ENCODE data around the gene KRTAP9-9.
"Not testable (repeated sequence)": the region's sequence is repeated elsewhere in the genome, so short reads cannot be mapped to it uniquely, and the experiment has no call there.

KRTAP9-9 gene

DNA sequence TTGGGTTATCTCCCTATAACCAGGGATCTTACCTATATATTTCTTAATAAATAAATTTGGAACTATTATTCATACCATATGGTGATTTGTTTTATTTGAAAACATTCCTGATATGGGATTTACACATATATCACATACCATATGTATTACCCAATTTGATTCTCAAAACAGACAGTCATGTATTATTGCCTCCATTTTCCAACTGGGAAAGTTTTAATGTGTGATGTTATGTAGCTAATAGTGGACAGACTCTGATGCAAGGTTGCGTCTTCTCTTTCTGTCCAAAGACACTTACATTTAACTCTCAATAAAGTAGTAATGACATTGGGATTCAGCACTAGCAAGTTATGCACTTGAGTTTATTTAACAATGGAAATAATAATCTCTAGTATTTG lies 1.1 kb downstream of the KRTAP9-9 start:
- DNase-seq (ENCODE audit: low read depth, low spot score), result no peak
- H3K4me3 ChIP-seq (ENCODE audit: low read depth, low read length), result no peak overlapping the region
- TF ChIP-seq, protein P1, sequence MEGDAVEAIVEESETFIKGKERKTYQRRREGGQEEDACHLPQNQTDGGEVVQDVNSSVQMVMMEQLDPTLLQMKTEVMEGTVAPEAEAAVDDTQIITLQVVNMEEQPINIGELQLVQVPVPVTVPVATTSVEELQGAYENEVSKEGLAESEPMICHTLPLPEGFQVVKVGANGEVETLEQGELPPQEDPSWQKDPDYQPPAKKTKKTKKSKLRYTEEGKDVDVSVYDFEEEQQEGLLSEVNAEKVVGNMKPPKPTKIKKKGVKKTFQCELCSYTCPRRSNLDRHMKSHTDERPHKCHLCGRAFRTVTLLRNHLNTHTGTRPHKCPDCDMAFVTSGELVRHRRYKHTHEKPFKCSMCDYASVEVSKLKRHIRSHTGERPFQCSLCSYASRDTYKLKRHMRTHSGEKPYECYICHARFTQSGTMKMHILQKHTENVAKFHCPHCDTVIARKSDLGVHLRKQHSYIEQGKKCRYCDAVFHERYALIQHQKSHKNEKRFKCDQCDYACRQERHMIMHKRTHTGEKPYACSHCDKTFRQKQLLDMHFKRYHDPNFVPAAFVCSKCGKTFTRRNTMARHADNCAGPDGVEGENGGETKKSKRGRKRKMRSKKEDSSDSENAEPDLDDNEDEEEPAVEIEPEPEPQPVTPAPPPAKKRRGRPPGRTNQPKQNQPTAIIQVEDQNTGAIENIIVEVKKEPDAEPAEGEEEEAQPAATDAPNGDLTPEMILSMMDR (IDR thresholded peaks at IDR 0.05; ENCODE audit: low read depth, low read length), result no peak
- in situ Hi-C loops (cut with HindIII; ENCODE audit: low sequenced_read_pairs), result no loop called here

DNA sequence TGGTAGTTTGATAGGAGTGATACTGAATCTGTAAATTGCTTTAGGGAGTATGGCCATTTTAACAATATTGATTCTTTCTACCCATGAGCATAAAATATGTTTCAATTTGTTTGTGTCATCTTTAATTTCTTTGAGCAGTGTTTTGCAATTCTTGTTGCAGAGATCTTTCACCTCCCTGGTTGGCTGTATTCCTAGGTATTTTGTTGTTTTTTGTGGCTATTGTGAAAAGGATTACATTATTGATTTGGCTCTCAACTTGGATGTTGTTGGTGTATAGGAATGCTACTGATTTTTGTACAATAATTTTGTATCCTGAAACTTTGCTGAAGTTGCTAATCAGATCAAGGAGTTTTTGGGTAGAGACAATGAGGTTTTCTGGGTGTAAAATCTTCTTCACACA lies 3.2 kb downstream of the KRTAP9-9 start:
- in situ Hi-C loops (cut with HindIII; ENCODE audit: low sequenced_read_pairs), result no loop called here
- TF ChIP-seq, protein P1 (IDR thresholded peaks at IDR 0.05; ENCODE audit: low read depth, low read length), result no peak
- H3K4me3 ChIP-seq (ENCODE audit: low read depth, low read length), result no peak overlapping the region
- no peak for DNase-seq (ENCODE audit: low read depth, low spot score)

DNA sequence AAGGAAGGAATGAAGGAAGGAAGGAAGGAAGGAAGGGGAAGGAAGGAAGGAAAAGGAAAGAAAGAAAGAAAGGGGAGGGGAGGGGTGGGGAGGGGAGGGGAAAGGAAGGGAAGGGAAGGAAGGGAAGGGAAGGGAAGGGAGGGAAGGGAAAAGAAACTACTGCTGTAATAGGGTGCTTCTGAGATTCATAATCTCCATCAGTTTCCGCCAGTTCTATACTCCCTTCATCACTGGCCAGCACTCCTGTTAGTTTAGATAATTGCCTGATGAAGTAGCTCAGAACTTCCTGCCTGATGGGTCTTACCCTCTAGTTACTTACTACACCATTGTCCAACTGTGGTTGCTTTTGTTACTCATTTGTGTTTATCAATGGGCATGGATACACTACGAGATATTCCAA lies 8.0 kb downstream of the KRTAP9-9 start:
- in situ Hi-C loops (cut with HindIII; ENCODE audit: low sequenced_read_pairs), result no loop called here
- TF ChIP-seq, protein P1 (IDR thresholded peaks at IDR 0.05; ENCODE audit: low read depth, low read length), result no peak
- DNase-seq (ENCODE audit: low read depth, low spot score), result no peak
- no peak overlapping the region for H3K4me3 ChIP-seq (ENCODE audit: low read depth, low read length)

DNA sequence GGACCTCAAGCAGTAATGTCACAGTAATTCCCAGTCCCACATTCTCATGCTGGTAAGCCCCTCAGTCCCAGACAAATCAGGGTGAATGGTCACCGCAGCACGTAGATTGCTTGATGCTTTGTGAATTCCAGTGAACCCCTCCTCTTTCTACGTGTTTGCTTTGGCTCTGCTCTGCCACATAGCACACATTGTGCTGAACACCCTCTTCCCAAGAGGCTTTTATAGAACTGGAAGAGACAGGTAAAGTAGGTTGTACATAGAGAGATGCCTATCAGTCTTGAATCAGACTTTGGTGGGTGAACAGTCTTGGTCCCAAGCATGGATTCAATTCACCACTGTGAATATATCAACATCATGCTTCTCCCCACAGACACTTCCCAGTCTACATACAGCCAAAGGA lies 9.4 kb downstream of the KRTAP9-9 start:
- DNase-seq (ENCODE audit: low read depth, low spot score), result no peak
- H3K4me3 ChIP-seq (ENCODE audit: low read depth, low read length), result no peak overlapping the region
- in situ Hi-C loops (cut with HindIII; ENCODE audit: low sequenced_read_pairs), result no loop called here
- TF ChIP-seq, protein P1 (IDR thresholded peaks at IDR 0.05; ENCODE audit: low read depth, low read length), result no peak

DNA sequence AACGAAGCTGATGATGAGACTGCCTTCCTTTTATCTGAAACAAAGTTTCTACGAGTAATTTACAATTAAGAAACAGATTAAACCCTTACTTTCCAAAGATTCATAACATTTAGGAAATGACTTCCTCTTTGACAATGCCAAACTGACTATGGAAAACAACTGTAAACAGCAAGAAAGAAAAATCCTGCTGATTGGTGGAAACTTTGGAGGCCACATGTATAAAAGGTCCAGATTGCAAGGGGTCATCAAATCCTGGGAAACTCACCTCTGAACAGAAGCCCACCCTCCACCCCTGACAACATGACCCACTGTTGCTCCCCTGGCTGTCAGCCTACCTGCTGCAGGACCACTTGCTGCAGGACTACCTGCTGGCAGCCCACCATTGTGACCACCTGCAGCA lies 9.9 kb downstream of the KRTAP9-9 start, which contains the start of gene KRTAP9-6:
Gene KRTAP9-6 (plus strand): TSS at position 301 of the 400 bp plus-strand sequence. CDS start 0 bp downstream, at position 301.
- DNase-seq (ENCODE audit: low read depth, low spot score), result no peak
- in situ Hi-C loops (cut with HindIII; ENCODE audit: low sequenced_read_pairs), result no loop called here
- TF ChIP-seq, protein P1 (IDR thresholded peaks at IDR 0.05; ENCODE audit: low read depth, low read length), result no peak
- no peak within 1 kb of the TSS for H3K4me3 ChIP-seq (ENCODE audit: low read depth, low read length)

DNA sequence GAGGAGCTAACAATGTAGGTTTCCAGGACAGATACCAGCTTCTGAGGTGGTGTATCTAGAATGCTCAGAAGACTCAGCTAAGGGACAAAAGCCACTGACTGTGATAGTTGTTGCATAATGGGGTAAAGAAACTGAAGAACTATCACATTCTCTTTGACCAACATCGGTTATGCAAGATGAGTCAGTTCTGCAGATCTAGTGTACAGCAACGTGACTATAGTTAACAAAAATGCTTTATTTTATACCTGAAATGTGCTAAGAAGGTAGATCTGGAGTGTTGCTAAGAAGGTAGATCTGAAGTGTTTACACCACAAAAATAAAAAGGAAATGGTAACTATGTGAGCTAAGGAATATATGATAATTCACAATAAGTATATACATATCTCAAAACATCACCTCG lies 12.5 kb downstream of the KRTAP9-9 start:
- in situ Hi-C loops (cut with HindIII; ENCODE audit: low sequenced_read_pairs), result no loop called here
- TF ChIP-seq, protein P1 (IDR thresholded peaks at IDR 0.05; ENCODE audit: low read depth, low read length), result no peak
- H3K4me3 ChIP-seq (ENCODE audit: low read depth, low read length), result no peak overlapping the region
- no peak for DNase-seq (ENCODE audit: low read depth, low spot score)

DNA sequence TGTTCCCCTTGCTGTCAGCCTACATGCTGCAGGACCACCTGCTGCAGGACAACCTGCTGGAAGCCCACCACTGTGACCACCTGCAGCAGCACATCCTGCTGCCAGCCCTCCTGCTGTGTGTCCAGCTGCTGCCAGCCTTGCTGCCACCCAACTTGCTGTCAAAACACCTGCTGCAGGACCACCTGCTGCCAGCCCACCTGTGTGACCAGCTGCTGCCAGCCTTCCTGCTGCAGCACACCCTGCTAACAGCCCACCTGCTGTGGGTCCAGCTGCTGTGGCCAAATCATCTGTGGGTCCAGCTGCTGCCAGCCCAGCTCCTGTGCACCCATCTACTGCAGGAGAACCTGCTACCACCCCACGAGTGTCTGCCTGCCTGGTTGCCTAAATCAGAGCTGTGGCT lies 16.1 kb downstream of the KRTAP9-9 start:
- H3K4me3 ChIP-seq (ENCODE audit: low read depth, low read length); DNase-seq (ENCODE audit: low read depth, low spot score); in situ Hi-C loops (cut with HindIII; ENCODE audit: low sequenced_read_pairs): not testable (repeated sequence)

All from astrocyte of the spinal cord (primary cell).